Kidney (tissue), 14 donors: ENCODE data around the gene NRXN3. TPM values are rescaled to one million over a fixed set of nuclear protein-coding genes. Genes with fewer than 3 reads are reported as not detected.

Experiments
- DNase-seq, 5 donors: peaks; one replicate each; pipeline ENCODE4 v3.0.0-alpha.2; 2013 to 2020
- FAIRE-seq: peaks from 2 replicates; lab custom pipeline; 2012; peaks lifted over from hg19 to GRCh38; lab: Jason Lieb, UNC
- H3K27ac ChIP-seq, 2 donors: one replicate each; pipeline ENCODE4 v1.7.0; 2013; ENCODE audit warnings: low read depth in 2 of 2, low read length in 2 of 2, inconsistent platforms in 1 of 2
- H3K27me3 ChIP-seq: one replicate; pipeline ENCODE4 v1.7.1; 2013; ENCODE audit warnings: low read length, inconsistent platforms; ENCODE audit not compliant: control insufficient read depth, insufficient read depth
- H3K36me3 ChIP-seq, 3 donors: one replicate each; pipeline versions ENCODE4 v1.7.0 to v1.7.1; 2013; ENCODE audit warnings: low read length in 3 of 3, control low read depth in 1 of 3, inconsistent platforms in 1 of 3; ENCODE audit not compliant: insufficient read depth in 3 of 3, control insufficient read depth in 2 of 3
- H3K4me1 ChIP-seq, 3 donors: one replicate each; pipeline versions ENCODE4 v1.7.0 to v1.7.1; 2013; ENCODE audit warnings: low read length in 3 of 3, inconsistent platforms in 1 of 3, low read depth in 1 of 3; ENCODE audit not compliant: control insufficient read depth in 2 of 3, insufficient read depth in 2 of 3
- H3K4me3 ChIP-seq, 3 donors: one replicate each; pipeline versions ENCODE4 v1.7.0 to v1.8.1; 2013; ENCODE audit warnings: low read length in 3 of 3, control low read depth in 1 of 3, inconsistent platforms in 1 of 3
- H3K9ac ChIP-seq, 3 donors: one replicate each; pipeline versions ENCODE4 v1.7.0 to v1.7.1; 2013; ENCODE audit warnings: low read length in 3 of 3, control low read depth in 1 of 3, inconsistent platforms in 1 of 3
- H3K9me3 ChIP-seq, 3 donors: one replicate each; pipeline versions ENCODE4 v1.7.0 to v1.7.1; 2013; ENCODE audit warnings: low read length in 3 of 3, control low read depth in 1 of 3, inconsistent platforms in 1 of 3; ENCODE audit not compliant: control insufficient read depth in 2 of 3, insufficient read depth in 1 of 3
- intact Hi-C: fragments of 100-400 bp; cut with DNase I; formaldehyde crosslinking; loops from one replicate; pipeline ENCODE4 v1.11.1; 2022
- polyA plus RNA-seq: library from polyadenylated mRNA; stranded (reverse); fragments of 350-450 nt; fragmentation: Illumina TruSeq; extraction: RNeasy Lipid Tissue Mini Kit (QIAGEN cat#74804); gene quantifications from one replicate; pipeline ENCODE4 v1.2.3, GENCODE V29; 2014; ENCODE audit warnings: low read depth, low replicate concordance; ENCODE audit not compliant: insufficient read depth
- total RNA-seq: library from RNA; stranded (reverse); fragmentation: NEBNext Ultra II Directional; extraction: Animal tissue kit (Norgen Biotek cat#: 25700); gene quantifications from one replicate; pipeline ENCODE4 v1.2.1, GENCODE V29; 2021
- TF ChIP-seq, protein P1 (sequence below): IDR thresholded peaks from 3 replicates; pipeline ENCODE4 v1.5.1; 2012; ENCODE audit warnings: mild to moderate bottlenecking, moderate library complexity, borderline replicate concordance; ENCODE audit not compliant: insufficient read depth; ENCODE audit errors: extremely low read depth
- donor health status: control.
- donor health status: control.
- donor health status: control.
- donor health status: control.
- donor health status: control.
- donor health status: DM: yes; HTN: yes; CAD: no.
- donor health status: Normal renal cell carcinoma (clear cell type).

The NRXN3 gene
- total and polyA plus RNA-seq, 2 donors from 2014 or later, result 1.5 to 2.4 TPM

DNA sequence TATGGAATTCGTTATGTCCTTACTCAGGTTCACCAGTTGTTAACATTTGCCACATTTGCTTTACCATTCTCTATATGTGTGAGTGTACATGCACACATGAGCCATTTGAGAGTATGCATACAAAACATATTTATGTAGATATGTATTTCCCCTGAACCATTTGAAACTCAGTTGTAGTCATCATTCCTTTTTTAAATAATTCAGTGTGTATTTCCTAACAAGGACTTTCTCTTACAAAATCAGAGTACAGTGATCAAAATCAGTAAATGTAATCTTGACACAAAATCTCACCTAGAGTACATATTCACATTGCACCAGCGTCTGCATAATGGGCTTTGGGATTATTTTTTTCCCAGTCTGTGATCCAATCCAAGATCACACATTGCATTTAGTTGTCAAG is 1656.2 kb downstream of the NRXN3 start:
- H3K27ac ChIP-seq, result no peak overlapping the region
- intact Hi-C loops, result no loop called here
- no peaks in the 10 kb centered on the region for H3K36me3 ChIP-seq
- TF ChIP-seq, protein P1, sequence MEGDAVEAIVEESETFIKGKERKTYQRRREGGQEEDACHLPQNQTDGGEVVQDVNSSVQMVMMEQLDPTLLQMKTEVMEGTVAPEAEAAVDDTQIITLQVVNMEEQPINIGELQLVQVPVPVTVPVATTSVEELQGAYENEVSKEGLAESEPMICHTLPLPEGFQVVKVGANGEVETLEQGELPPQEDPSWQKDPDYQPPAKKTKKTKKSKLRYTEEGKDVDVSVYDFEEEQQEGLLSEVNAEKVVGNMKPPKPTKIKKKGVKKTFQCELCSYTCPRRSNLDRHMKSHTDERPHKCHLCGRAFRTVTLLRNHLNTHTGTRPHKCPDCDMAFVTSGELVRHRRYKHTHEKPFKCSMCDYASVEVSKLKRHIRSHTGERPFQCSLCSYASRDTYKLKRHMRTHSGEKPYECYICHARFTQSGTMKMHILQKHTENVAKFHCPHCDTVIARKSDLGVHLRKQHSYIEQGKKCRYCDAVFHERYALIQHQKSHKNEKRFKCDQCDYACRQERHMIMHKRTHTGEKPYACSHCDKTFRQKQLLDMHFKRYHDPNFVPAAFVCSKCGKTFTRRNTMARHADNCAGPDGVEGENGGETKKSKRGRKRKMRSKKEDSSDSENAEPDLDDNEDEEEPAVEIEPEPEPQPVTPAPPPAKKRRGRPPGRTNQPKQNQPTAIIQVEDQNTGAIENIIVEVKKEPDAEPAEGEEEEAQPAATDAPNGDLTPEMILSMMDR, result no peak
- H3K9me3 ChIP-seq, result no peaks in the 10 kb centered on the region
- no peaks in the 10 kb centered on the region for H3K4me1 ChIP-seq
- no peaks in the 10 kb centered on the region for H3K27me3 ChIP-seq
- DNase-seq, result no peak
- H3K9ac ChIP-seq, result no peak overlapping the region
- H3K4me3 ChIP-seq, result no peak overlapping the region
- no peak for FAIRE-seq

DNA sequence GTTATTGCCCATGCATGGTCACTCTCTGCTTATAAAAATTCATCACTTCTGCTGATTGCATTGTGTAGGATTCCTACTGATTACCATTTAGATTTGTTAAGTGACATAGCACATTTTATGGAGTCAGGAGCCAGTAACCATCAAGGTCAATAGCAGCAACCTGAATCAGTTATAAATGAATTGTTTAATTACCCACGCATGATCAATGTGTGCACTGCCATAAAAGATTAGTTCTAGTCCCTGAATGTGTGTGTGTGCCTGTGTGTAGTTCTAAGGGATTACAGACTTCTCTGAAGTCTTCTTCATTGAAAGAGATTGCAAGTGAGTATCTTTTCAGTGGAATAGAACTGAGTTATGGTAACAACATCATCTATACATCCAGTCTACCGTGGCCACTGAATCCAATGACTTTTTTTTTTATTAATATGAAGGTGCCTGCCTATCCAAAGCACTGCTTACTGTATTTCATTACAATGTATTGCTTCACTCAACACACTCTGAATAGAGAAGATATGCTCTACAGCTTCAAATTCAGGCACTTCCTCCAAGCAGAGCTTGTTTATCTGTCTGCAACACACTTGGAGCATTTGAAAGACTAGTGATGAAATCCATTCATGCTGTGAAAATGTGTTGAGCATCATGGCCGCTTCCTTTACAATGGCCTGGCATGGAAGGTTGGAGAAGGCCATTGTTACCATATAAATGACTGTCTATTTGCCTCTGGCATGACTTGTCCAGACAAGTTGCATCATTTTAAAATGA is 1659.4 kb downstream of the NRXN3 start:
- Histone ChIP-seq H3K9ac (no peak overlapping the region), H3K36me3 (no peaks in the 10 kb centered on the region), H3K4me1 (no peaks in the 10 kb centered on the region), H3K9me3 (no peaks in the 10 kb centered on the region), H3K27ac (no peak overlapping the region), H3K4me3 (no peak overlapping the region), H3K27me3 (no peaks in the 10 kb centered on the region)
- TF ChIP-seq, protein P1, result no peak
- no peak for DNase-seq
- intact Hi-C loops, result no loop called here
- no peak for FAIRE-seq

DNA sequence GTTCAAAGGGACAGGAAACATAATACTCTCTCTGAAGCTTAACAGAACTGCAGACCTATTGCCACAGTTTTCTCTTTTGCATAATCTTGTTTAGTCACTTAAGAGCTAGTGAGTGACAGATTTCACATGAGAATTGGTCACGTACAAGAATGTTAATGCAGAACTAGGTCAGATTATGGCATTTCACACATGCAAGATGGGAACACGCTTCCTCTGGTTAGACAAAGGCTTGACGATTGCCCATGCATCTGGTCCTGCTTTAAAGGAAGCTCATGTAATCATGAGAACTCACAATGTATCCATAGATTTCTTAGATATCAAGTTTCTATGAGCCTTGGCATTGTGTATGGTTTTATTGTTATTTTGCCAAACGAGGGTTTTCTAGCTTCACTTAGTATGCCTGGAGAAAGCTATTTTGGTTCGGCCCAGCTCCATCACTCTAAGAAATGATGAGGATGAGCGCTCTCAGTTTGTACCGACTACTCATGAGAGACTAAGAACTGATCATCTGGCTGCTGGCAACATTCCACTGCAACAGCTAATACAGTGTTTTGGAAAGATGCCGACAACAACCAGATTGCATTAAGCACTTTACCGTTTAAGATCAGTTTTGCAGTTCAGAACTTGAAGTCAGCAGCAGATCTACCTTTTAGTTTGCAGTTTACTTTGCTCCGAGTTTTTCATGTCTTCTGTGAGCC is 1661.2 kb downstream of the NRXN3 start:
- H3K4me1 ChIP-seq, result no peaks in the 10 kb centered on the region
- intact Hi-C loops, result no loop called here
- no peak overlapping the region for H3K27ac ChIP-seq
- H3K36me3 ChIP-seq, result no peaks in the 10 kb centered on the region
- no peaks in the 10 kb centered on the region for H3K9me3 ChIP-seq
- no peak for DNase-seq
- H3K4me3 ChIP-seq, result no peak overlapping the region
- no peaks in the 10 kb centered on the region for H3K27me3 ChIP-seq
- TF ChIP-seq, protein P1, result no peak
- H3K9ac ChIP-seq, result no peak overlapping the region
- FAIRE-seq, result no peak
